Tibial nerve (tissue), 4 donors: Measurements from ENCODE around the gene KIRREL3. TPM values are rescaled to one million over a fixed set of nuclear protein-coding genes. Genes with fewer than 3 reads are reported as not detected.

ENCODE experiments used
- DNase-seq, 2 donors: peaks; one replicate each; pipeline ENCODE4 v3.0.0-alpha.2; 2019; ENCODE audit warnings: low spot score in 2 of 2
- H3K27ac ChIP-seq, 4 donors: fragments of 200-600 bp; sonication (generic) in 3 of 4; one replicate each; pipeline ENCODE4 v1.5.1; 2017 to 2019; ENCODE audit warnings: mild to moderate bottlenecking in 1 of 4
- H3K27me3 ChIP-seq, 2 donors: fragments of 200-600 bp; sonication (generic) in 1 of 2; one replicate each; pipeline versions ENCODE4 v1.5.1 to v1.6.0; 2017 to 2019
- H3K36me3 ChIP-seq, 3 donors: fragments of 200-600 bp; sonication (generic); one replicate each; pipeline ENCODE4 v1.5.1; 2018 to 2019
- H3K4me1 ChIP-seq, 4 donors: fragments of 200-600 bp; sonication (generic) in 3 of 4; one replicate each; pipeline ENCODE4 v1.5.1; 2017 to 2019
- H3K4me3 ChIP-seq, 4 donors: fragments of 200-600 bp; sonication (generic) in 3 of 4; one replicate each; pipeline ENCODE4 v1.5.1; 2017 to 2019; ENCODE audit warnings: mild to moderate bottlenecking in 1 of 4, moderate library complexity in 1 of 4
- H3K9me3 ChIP-seq, 4 donors: fragments of 200-600 bp; sonication (generic) in 3 of 4; one replicate each; pipeline ENCODE4 v1.5.1; 2017 to 2019
- EP300 ChIP-seq, 2 donors: sonication (generic); formaldehyde crosslinking; IDR thresholded peaks; one replicate each; pipeline ENCODE4 v1.6.1; 2017; ENCODE audit warnings: antibody characterized with exemption in 2 of 2, mild to moderate bottlenecking in 1 of 2
- POLR2A ChIP-seq, 2 donors: fragments of 450-650 bp; IDR thresholded peaks; one replicate each; pipeline ENCODE4 v1.6.1; 2017; ENCODE audit warnings: antibody characterized with exemption in 2 of 2, mild to moderate bottlenecking in 2 of 2, moderate library complexity in 2 of 2
- WGBS, 2 donors: methylation state at CpG; one replicate each; pipeline ENCODE4 v1.1.5; 2018; 5-methylcytosine and 5-hydroxymethylcytosine counted together
- total RNA-seq, 4 donors: library from RNA; depleted of rRNA; stranded (reverse); fragments of >200 nt; gene quantifications; one replicate each; pipeline ENCODE4 v1.1.0, GENCODE V29; 2016
- TF ChIP-seq, protein P1 (sequence below), 5 experiments: fragments of 200-600 bp in 3 of 5; fragments of 450-650 bp in 2 of 5; sonication (generic) in 3 of 5; IDR thresholded peaks; one replicate each; pipeline ENCODE4 v1.5.1; 2016 to 2019; ENCODE audit warnings: antibody characterized with exemption in 5 of 5, mild to moderate bottlenecking in 3 of 5, moderate library complexity in 2 of 5

The KIRREL3 gene
- total RNA-seq, 4 donors from 2014 or later, result not detected

DNA sequence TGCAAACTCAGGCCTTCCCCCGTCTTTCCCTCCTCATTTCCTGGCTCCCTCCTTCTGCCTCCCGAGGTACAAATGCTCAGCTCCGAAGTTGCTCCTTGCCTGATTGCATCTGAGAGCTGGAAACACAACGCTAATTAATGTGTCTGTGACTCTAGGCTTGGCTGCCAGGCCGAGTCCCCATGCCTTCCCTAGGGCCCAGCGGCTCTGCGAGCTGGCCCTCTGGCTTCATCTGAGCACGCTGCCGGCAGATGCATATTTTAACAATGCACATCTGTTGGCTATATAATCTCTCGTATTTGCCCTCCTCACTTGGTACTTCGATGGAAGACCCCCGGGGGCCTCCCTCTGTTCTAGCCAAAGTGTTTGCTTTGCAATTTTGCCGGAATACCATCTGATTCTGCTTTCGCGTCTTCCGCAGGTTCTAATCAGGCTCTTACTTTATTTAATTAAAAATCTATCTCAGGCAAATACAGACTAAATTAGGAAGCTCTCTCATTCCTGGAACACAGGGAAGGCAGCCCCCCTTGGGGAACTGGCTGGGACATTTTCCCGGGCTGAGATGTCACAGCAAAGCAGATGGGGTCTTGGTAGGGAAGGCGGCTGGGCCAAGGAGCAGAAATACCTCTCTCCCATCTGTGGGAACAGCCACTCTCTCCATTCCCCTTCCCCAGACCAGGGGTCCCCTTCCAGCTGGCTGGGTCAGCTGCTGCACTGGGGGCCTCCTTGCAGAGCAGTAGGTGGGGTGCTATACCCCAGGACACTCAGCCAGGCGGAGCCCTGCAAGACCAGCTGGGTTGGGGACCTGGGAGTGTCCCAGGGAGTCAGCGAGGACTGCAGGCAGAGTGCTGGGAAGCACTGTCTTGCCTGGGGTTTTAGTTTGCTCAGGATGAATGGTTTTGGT lies 482.2 kb downstream of the KIRREL3 start:
- Histone ChIP-seq H3K27ac (no peak overlapping the region), H3K27me3 (peaks cover 0 to 12% of the 10 kb centered on the region in 2 donors), H3K4me3 (no peak overlapping the region), H3K9me3 (no peaks in the 10 kb centered on the region), H3K4me1 (no peaks in the 10 kb centered on the region), H3K36me3 (no peaks in the 10 kb centered on the region)
- no peak for DNase-seq
- WGBS, 2 donors, result 58% methylated on average over 20 of the region's 20 CpGs
- TF ChIP-seq EP300 (IDR thresholded peaks at IDR 0.05), result no peak
- TF ChIP-seq, protein P1, sequence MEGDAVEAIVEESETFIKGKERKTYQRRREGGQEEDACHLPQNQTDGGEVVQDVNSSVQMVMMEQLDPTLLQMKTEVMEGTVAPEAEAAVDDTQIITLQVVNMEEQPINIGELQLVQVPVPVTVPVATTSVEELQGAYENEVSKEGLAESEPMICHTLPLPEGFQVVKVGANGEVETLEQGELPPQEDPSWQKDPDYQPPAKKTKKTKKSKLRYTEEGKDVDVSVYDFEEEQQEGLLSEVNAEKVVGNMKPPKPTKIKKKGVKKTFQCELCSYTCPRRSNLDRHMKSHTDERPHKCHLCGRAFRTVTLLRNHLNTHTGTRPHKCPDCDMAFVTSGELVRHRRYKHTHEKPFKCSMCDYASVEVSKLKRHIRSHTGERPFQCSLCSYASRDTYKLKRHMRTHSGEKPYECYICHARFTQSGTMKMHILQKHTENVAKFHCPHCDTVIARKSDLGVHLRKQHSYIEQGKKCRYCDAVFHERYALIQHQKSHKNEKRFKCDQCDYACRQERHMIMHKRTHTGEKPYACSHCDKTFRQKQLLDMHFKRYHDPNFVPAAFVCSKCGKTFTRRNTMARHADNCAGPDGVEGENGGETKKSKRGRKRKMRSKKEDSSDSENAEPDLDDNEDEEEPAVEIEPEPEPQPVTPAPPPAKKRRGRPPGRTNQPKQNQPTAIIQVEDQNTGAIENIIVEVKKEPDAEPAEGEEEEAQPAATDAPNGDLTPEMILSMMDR (IDR thresholded peaks at IDR 0.05), result no peak
- TF ChIP-seq POLR2A (IDR thresholded peaks at IDR 0.05), result no peak

DNA sequence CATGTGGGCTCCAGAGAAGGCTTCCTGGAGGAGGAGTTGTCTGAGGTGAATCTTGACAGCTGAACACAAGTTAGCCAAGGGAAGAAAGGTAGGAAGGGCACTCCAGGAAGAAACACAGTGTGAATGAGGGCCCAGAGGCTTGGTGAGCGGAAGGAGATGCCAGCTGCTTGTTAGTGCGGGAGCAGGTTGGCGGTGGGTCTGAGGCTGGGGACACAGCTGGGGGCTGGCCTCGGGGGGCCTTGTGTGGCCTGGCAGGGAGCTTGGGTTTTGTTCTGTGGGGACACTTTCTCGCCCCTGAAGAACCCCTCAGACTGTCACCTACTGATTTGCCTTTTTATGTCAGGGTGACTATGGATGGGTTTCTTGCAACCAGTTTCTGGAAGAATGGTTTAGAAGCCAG lies 485.1 kb downstream of the KIRREL3 start:
- Histone ChIP-seq H3K4me3 (no peak overlapping the region), H3K36me3 (no peaks in the 10 kb centered on the region), H3K27ac (no peak overlapping the region), H3K9me3 (no peaks in the 10 kb centered on the region), H3K4me1 (no peaks in the 10 kb centered on the region), H3K27me3 (peaks cover 0 to 12% of the 10 kb centered on the region in 2 donors)
- 89 to 93% methylated on average over 4 to 5 of the region's 5 CpGs for WGBS, 2 donors
- TF ChIP-seq, protein P1 (IDR thresholded peaks at IDR 0.05), result no peak
- TF ChIP-seq EP300 (IDR thresholded peaks at IDR 0.05) (no peak), POLR2A (IDR thresholded peaks at IDR 0.05) (no peak)
- no peak for DNase-seq

DNA sequence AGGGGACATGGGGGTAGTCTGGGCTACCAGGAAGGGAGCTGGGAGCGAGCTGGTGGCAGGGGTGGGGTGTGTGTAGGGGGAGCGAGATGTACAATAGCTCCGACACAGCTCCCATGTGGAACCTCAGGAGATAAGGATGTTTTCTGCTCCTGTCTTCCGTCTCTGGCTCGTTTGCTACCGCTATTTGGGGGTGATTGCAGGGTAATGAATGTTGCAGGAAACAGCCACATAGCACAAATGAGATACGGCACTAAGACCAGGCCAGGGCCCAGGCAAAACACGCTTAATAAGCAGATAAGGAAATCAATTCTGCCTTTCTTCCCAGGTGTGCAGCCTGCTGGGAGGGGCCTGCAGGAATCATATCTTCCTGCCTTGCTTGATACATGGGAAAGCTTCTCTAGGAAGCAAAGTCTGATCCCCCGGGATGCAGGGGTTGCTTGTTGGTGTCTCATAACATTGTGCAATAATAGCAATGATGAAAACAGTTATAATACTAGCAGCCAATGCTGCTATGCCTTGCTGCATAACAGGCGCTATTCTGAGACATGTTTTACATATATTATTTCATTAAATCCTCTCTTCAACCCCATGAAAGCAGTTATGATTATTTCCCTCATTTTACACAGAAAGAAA lies 486.4 kb downstream of the KIRREL3 start:
- Histone ChIP-seq H3K27me3 (peaks cover 0 to 10% of the 10 kb centered on the region in 2 donors), H3K4me3 (no peak overlapping the region), H3K27ac (no peak overlapping the region), H3K36me3 (no peaks in the 10 kb centered on the region), H3K9me3 (no peaks in the 10 kb centered on the region), H3K4me1 (no peaks in the 10 kb centered on the region)
- whole genome bisulfite sequencing, 2 donors, result 75 to 77% methylated on average over 10 of the region's 10 CpGs
- TF ChIP-seq, protein P1 (IDR thresholded peaks at IDR 0.05), result no peak
- no peak for TF ChIP-seq POLR2A (IDR thresholded peaks at IDR 0.05)
- no peak for TF ChIP-seq EP300 (IDR thresholded peaks at IDR 0.05)
- no peak for DNase-seq

DNA sequence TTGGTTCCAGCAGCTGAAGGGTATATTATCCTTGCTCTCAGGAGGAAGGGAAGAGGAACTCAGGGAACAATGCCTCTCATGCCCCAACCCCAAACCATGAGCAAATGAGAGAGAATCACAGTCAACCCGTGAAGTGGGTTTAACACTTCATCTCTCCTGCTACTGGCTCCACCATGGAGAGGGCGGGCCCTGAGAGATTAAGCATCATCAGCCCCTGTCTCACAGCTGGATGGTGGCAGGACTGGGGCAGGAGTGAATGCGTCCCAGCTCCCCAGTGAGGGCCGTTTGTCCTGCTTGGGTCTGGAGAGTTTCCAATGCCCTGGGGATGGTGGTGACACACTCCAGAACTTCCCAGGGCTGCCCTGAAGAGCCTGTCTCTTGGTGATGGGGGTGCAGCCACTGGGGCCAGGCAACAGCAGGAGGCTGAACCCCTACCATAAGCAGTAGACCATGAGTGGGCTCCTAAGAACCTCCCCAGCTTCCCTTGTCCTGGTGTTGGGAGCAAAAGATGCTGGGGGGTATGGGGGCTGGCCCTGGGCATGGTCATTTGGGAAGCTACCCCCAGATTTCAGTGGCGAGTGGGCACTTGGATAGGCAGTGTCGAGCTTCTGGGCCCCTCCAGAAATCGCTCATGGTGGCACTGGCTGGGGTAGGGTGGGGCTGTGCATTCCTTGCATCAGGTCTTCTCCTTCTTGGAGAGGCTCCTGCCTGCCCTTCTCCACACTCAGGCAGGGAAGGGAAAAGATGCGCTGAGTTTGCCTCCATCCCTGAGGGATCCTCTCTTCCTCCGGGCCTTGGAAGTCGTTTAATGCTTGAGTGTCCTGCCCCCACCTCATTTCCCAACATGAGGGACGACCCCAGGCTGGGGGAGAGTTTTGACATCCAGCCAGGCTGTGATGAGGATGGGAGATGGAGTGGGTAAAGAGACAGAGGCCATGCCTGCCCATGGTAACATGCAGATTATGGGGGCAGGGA lies 487.5 kb downstream of the KIRREL3 start:
- no peaks in the 10 kb centered on the region for H3K27me3 ChIP-seq
- WGBS, 2 donors, result 69 to 74% methylated on average over 8 to 10 of the region's 11 CpGs
- no peaks in the 10 kb centered on the region for H3K4me1 ChIP-seq
- H3K27ac ChIP-seq, result no peak overlapping the region
- no peak for DNase-seq
- no peaks in the 10 kb centered on the region for H3K9me3 ChIP-seq
- H3K4me3 ChIP-seq, result no peak overlapping the region
- H3K36me3 ChIP-seq, result no peaks in the 10 kb centered on the region
- TF ChIP-seq EP300 (IDR thresholded peaks at IDR 0.05), result no peak
- TF ChIP-seq, protein P1 (IDR thresholded peaks at IDR 0.05), result no peak
- no peak for TF ChIP-seq POLR2A (IDR thresholded peaks at IDR 0.05)
